ENCODE measurements around the gene MRTFA. TPM values are rescaled to one million over a fixed set of nuclear protein-coding genes. Genes with fewer than 3 reads are reported as not detected.

MRTFA gene
- total RNA-seq, 4 donors from 2014 or later: 45.5 to 90.2 (median 78.3) TPM

GRCh38 chr22:40469181-40469580 is 167.3 kb downstream of the MRTFA start:
- no peak overlapping the region for H3K27ac ChIP-seq
- no peaks in the 10 kb centered on the region for H3K27me3 ChIP-seq
- no peak overlapping the region for H3K4me3 ChIP-seq
- H3K9me3 ChIP-seq: no peaks in the 10 kb centered on the region
- TF ChIP-seq EP300 (IDR thresholded peaks at IDR 0.05) (no peak), POLR2AphosphoS5 (IDR thresholded peaks at IDR 0.05) (no peak), CTCF (IDR thresholded peaks at IDR 0.05) (no peak), POLR2A (IDR thresholded peaks at IDR 0.05) (no peak)
- H3K4me1 ChIP-seq: peaks cover 0 to 11% (median 0%) of the 10 kb centered on the region in 3 donors
- WGBS, 2 donors (ENCODE audit: low coverage in 1 of 2): 96% methylated on average over 5 of the region's 5 CpGs; no CpG with 5 or more reads in 1 of the 2 donors
- ATAC-seq: no peak
- H3K36me3 ChIP-seq: no peaks in the 10 kb centered on the region

GRCh38 chr22:40468616-40469015 is 167.9 kb downstream of the MRTFA start:
- no peaks in the 10 kb centered on the region for H3K36me3 ChIP-seq
- TF ChIP-seq CTCF (IDR thresholded peaks at IDR 0.05): no peak
- no peak for TF ChIP-seq EP300 (IDR thresholded peaks at IDR 0.05)
- TF ChIP-seq POLR2A (IDR thresholded peaks at IDR 0.05): no peak
- TF ChIP-seq POLR2AphosphoS5 (IDR thresholded peaks at IDR 0.05): no peak
- ATAC-seq: no peak
- peaks cover 0 to 11% (median 0%) of the 10 kb centered on the region in 3 donors for H3K4me1 ChIP-seq
- H3K27ac ChIP-seq: no peak overlapping the region
- no peaks in the 10 kb centered on the region for H3K27me3 ChIP-seq
- H3K9me3 ChIP-seq: no peaks in the 10 kb centered on the region
- H3K4me3 ChIP-seq: no peak overlapping the region

- peaks cover 0 to 12% of the 10 kb centered on the region in 2 donors for H3K36me3 ChIP-seq
- H3K27me3 ChIP-seq: no peaks in the 10 kb centered on the region
- no peaks in the 10 kb centered on the region for H3K9me3 ChIP-seq
- 100% methylated on average over 1 of the region's 1 CpG for WGBS, 2 donors (ENCODE audit: low coverage in 1 of 2)
- H3K4me3 ChIP-seq: no peak overlapping the region
- no peak for ATAC-seq
- no peak overlapping the region for H3K27ac ChIP-seq
- no peak for TF ChIP-seq EP300 (IDR thresholded peaks at IDR 0.05)
- no peak for TF ChIP-seq POLR2AphosphoS5 (IDR thresholded peaks at IDR 0.05)
- TF ChIP-seq CTCF (IDR thresholded peaks at IDR 0.05): no peak
- TF ChIP-seq POLR2A (IDR thresholded peaks at IDR 0.05): no peak
- H3K4me1 ChIP-seq: peaks cover 0 to 11% (median 0%) of the 10 kb centered on the region in 3 donors
These were observed 169.5 kb downstream of the MRTFA start for GRCh38 chr22:40466976-40467375.

GRCh38 chr22:40463683-40464082 is 172.8 kb downstream of the MRTFA start:
- H3K27me3 ChIP-seq: no peaks in the 10 kb centered on the region

More at GRCh38 chr22:40463683-40464082, 172.8 kb downstream of the MRTFA start:
- WGBS, 2 donors (ENCODE audit: low coverage in 1 of 2): 85 to 100% methylated on average over 1 to 4 of the region's 5 CpGs
- H3K4me3 ChIP-seq: no peak overlapping the region
- H3K4me1 ChIP-seq: peaks cover 0 to 6% (median 0%) of the 10 kb centered on the region in 3 donors
- H3K27ac ChIP-seq: peak overlapping the region in 1 of 4 donors; percentile 17
- no peak for TF ChIP-seq CTCF (IDR thresholded peaks at IDR 0.05)
- TF ChIP-seq POLR2A (IDR thresholded peaks at IDR 0.05): no peak
- no peak for TF ChIP-seq EP300 (IDR thresholded peaks at IDR 0.05)
- ATAC-seq: no peak
- H3K9me3 ChIP-seq: no peaks in the 10 kb centered on the region
- peaks cover 0 to 28% of the 10 kb centered on the region in 2 donors for H3K36me3 ChIP-seq
